ENCODE measurements around the gene GPC5.

Gene GPC5

GRCh38 chr13:91544723-91545122, 146.3 kb downstream of the GPC5 start:
- no peak for DNase-seq

DNA sequence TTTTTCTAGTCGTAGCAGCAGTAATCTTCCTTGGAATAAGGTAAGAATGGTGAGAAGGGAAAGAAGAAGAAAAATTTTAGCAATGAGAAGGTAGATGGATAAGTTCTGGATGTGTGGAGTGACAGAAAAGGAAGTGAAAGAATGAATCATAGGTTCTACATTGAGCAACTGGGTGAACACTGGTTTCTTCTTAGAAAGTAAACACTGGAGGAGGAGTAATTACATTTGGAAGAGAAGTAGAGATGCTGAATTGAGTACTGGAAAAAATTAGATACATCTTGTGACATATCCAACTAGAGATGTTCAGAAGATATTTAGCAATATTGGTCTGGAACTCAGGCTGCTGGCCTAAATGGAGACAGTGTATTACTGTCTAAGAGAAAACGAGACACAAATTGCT, 148.5 kb downstream of the GPC5 start:
- DNase-seq = no peak

DNA sequence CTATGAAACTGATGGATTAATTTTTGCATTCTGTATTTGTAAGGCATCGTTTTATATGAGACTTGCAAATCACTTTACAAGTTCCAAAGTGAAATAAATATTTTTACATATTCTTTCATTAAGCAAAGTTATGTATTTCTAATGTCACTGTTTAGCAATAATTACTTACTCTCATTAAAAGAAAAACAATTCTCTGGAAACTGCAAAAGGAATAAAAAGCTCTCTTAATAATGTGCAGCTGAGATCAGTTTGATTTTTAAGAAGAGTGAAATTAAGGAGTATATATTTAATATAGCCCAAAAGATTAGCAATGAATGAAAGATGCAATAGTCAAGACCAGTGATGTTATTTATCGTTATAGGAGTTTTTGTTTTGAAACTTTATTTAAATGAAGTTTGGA, 155.2 kb downstream of the GPC5 start:
- DNase-seq = no peak

- no peak for DNase-seq
These were observed 155.7 kb downstream of the GPC5 start for GRCh38 chr13:91554101-91554500.

DNA sequence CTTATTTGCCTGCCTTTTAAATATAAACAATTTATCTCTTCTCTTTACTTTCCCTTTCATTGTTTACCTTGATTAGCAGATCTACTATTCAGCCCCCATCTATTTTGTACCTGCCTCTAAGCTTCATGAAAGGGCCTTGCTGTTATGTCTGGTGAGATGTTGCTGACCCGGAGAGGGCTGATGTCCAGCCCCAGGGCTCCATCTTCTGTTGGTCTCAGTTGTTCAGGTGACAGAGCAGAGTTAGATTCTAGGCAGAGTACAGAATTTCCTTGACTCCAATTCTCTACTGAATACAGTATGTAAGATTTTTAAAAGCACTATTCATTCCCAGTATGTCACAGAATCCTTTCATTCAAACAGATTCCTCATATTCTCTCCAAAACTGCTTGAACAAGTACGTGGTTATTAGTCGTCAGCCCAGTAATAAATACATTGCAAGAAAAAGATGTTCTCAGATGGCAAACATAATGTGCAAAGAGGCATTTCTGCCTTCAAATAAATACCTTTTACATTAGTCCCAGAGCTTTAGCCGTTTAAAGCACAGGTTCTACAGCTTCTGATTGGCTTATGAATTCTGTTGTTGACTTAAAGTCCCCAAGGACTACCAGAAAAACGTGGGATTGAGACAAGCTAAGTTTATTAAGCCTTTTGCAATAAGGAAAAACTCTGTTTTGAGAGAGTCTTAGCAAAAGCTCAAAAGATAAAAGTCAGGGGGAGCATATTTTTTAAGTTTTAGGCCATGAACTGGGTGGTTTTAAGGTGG, 159.1 kb downstream of the GPC5 start:
- DNase-seq = no peak

- DNase-seq = no peak
These were observed 165.4 kb downstream of the GPC5 start for GRCh38 chr13:91563799-91564198.

DNA sequence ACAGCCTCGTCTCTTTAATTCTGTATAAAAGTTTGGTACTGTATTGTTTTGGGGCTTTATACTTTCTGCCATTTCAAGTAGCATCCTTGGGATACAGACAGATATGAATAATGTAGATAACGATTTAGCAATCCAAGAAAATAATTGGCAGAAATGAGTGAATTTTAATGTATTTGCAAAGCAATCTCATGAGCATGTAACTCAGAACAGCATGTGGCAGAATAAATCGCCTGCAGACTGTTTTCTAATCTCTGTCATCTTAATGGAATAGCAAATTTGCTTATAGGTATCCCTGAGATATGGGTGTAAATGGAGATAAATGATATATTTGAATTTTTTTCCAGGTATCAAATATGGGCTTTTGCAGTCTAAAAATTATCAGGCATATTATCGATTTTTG, 166.0 kb downstream of the GPC5 start:
- no peak for DNase-seq

GRCh38 chr13:91565296-91565695, 166.9 kb downstream of the GPC5 start:
- no peak for DNase-seq

DNA sequence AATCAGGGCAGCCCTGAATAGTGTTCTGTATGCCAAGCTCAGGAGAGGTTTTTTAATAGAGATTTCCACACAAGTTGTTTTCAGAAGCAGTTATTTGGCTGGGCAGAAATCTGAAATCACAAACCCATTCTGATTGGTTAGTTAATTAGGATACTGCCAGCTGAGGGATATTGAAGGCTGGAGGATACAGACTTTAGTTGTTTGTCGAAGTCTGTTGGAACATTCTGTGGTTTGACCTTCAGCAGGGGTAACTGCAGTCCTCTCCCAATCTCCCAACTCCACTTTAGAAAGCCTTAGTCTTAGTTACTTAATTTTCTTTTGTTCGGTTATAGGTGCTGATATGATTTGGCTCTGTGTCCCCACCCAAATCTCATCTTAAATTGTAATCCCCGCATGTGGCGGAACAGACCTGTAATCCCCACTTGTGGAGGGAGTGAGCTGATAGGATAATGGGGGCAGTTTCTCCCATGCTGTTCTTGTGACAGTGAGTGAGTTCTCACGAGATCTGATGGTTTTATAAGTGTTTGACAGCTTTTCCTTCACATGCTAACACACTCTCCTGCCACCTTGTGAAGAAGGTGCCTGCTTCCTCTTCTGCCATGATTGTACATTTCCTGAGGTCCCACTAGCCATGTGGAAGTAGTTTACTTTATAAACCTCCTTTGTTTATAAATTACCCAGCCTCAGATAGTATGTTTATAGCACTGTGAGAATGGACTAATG, 169.2 kb downstream of the GPC5 start:
- DNase-seq = no peak

- DNase-seq = no peak
These were observed 173.3 kb downstream of the GPC5 start for GRCh38 chr13:91571681-91572080.

DNA sequence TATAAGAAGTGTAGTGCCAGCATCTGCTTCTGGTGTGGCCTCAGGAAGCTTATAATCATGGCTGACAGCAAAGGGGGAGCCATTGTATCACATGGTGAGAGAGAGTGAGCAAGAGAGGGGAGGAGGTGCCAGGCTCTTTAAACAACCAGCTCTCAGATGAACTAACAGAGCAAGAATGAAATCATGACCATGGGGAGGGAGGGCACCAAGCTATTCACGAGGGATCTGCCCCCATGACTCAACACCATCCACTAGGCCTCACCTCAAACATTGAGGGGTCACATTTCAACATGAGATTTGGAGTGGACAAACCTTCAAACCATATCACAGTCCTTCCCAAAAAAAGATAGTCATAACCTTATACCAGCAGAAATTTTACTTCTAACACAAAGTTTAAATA, 174.0 kb downstream of the GPC5 start:
- no peak for DNase-seq

DNA sequence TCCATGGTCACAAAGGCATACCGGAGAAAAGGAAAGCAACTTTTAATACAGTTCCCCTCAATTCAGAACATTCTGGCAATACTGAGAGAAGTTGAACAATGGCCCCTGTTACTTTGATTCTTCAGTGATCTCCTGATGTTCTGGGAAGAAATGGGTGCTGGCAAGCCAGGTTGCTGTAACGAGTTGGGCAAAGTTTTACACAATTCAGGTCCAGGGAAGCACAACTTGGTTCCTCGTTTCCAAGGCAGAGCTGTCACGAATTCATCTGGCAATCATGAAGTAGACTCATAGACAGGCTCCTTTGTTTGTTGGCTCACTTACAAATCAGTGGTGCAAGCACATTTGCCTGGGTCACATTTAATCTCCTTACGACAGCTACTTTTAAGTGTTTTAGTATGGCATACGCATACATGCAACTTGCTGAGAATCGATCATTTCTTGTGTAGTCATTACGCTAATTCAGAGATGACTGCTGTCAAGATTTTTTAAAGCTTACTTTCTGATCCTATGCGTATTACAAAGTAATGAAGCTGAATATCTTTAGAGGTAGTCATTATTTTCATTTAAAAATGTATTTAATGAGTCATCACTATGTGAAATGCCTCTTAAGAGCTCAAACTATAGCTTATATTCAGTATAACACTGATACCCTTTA, 174.7 kb downstream of the GPC5 start:
- no peak for DNase-seq

DNA sequence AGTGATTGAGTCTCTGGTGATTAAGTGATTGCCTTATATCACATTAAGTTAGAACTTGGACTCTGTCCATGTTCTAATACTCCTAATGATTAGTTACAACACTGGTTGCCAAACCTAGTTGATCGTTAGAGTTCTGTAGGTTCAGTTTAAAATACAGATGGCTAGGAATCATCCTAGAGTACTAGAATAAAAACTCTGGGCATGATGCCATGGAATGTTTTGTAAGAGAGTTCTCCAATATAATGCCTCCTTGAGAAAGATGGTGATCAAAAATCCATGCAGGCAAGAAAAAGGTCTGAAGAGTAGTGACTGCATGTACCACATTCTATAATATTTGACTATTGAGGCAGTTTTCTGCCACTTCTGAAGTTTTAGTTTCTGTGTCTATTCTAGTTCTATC, 176.3 kb downstream of the GPC5 start:
- no peak for DNase-seq

GRCh38 chr13:91576590-91576989, 178.2 kb downstream of the GPC5 start:
- DNase-seq = no peak

- DNase-seq = no peak
These were observed 180.9 kb downstream of the GPC5 start for GRCh38 chr13:91579320-91579719.

- DNase-seq = no peak
These were observed 182.3 kb downstream of the GPC5 start for GRCh38 chr13:91580749-91581148.

GRCh38 chr13:91586609-91587008, 188.2 kb downstream of the GPC5 start:
- no peak for DNase-seq

DNA sequence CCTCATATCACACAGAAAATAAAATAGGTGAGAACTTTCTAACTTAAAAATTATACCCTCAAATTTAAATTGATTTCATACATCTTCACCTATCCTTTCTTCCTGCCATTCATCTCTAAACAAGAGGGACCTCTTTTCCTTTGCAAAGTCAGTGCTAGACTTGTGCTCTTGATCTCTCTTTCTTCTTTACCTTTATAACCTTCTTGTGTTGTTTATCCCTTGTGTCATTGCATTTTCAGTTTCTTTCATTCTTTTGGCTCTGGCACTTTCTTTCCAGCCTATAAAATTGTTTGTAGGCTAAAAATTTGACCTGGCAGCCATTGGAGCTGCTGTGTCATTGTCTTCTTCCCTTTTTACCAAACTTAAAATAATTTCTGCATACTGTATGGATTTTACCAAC, 190.1 kb downstream of the GPC5 start:
- no peak for DNase-seq

DNA sequence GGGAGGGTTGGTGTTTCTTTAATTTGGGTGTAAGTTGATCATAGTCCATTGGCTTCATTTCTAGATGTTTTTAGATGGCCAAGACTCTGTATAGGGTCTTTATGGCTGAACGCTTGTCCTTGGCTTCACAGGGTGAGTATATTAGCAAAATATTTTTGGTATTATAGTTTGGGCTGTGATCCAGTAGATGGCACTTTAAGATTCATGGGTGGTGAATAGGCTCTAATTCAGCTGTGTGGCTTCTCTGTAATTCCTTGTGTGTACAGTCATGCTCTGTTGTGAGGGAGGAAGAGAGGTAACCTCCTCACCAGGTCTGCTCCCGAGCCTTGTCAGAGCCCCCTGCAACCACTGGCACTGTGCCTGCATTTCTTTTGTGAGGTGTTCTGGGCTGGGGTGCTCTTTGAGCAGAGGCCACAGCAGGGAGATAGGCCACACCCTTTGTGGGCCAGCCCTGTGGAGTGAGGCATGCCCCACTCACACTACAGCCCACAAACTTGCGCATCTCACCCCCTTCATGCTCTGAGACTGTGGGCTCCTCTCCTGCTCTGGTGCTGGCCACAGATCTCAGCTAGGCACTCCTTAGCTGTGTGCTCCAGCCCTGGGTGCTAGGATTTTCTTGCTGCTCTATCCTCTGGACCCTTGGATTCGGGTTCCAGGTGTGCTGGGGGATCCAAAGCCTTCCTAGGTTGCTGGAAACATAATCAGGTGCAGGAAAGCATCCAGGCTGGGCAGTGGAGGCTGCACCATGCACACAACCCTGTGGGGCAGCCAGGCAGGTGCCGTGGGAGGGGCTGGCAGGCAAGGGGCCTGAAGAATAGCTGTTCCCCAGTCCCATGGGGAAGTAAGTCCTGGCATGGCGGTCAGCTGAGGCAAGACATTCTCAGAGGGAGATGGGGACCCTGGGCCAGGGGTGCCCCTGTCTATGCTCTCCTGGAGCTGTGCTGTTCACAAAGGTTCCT, 193.9 kb downstream of the GPC5 start:
- no peak for DNase-seq

DNA sequence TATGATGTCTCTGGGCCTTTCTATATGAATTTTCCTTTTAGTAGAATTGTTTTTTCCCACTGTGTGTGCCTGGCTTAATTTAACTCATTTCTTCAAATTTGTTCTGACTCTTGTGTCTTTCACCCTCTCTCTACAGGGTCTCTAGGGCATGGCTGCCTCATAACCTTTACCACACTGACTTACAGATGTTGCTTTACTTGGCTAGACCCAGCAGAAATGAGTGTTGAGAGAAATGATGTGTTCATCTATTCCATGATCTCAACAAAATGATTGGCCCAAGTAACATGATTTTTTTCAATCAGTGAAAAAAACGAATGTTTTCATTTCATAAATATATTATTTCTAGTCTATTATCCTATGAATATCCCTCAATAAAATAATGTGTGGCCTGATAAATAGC, 195.0 kb downstream of the GPC5 start:
- no peak for DNase-seq

DNA sequence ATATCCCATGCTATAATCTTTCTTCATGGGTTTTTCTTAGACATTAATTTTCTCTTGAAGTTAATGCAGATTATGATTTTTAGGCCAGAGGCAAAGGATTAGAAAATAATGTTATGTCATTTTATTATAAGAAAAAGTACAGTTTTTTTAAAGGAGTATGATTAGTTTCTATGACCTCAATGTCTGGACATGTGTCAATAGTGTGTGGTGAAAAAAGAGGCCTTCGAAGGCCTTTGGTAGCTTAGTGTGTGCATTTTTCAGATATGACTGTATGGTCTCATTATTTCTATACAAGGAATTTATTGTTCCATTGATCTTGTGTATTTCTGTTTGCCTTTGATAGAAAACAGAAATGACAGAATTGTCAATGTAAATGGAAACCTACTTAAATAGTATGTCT, 195.6 kb downstream of the GPC5 start:
- DNase-seq = no peak

DNA sequence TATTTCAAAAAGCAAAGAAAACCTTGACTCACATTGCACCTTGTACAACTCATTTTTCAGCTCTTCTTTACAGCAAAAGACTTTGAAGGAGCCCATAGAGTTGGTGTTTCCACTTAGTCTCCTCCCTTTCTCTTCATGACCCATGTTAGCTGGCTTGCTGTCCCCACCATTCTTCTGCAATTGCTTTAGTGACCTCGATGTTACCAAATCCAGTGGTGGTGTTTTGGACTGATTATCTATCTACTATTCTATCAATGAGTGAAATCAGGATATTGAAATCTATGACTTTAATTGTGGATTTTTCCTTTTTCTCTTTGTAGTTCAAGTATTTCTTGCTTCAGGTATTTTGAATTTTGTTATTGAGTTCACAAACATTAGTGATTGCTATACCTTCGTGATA, 197.3 kb downstream of the GPC5 start:
- no peak for DNase-seq

DNA sequence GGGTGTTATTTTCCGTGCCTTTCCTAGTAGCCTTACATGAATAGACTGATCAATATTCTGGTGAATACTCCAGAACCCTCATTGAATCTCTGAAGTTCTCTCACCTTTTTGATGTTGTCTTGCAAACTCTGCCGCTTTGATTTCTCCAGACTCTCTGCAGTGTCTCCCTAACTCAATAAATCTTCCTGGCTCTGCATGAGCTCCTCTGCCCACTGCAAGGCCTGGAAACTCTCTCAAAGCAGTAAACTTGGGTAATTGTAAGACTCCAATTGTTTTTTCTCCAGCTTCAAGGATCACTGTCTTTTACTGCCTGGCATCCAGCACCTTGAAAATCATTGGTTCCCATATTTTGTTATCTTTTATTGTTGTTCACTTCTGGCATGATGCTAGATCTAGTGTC, 198.4 kb downstream of the GPC5 start:
- DNase-seq = no peak

All from activated effector memory CD4-positive, alpha-beta T cell treated with anti-CD3 and anti-CD28 coated beads, Interleukin-2, amount 50 U/mL, for 16 hours (primary cell).